H1 (cell line): ENCODE results near the gene BOLL.

Experiments used
- ASH2L ChIP-seq: fragments of 200-600, 300-600 bp; sonication (generic); IDR thresholded peaks from one replicate; pipeline ENCODE4 v1.7.1; 2017; ENCODE audit warnings: low read length
- CTCF ChIP-seq, 3 experiments: IDR thresholded peaks; 1 replicate in 2 of 3; 2 replicates in 1 of 3; pipeline versions ENCODE4 v1.5.1 to v1.6.1; 2011; ENCODE audit warnings: low read length in 3 of 3, mild to moderate bottlenecking in 3 of 3, inconsistent platforms in 2 of 3, low read depth in 1 of 3, moderate library complexity in 1 of 3; ENCODE audit not compliant: insufficient read depth in 1 of 3; ENCODE audit errors: control extremely low read depth in 1 of 3

GRCh38 chr2:197795277-197795676 lies 10.2 kb upstream of the BOLL start:
- no peak for TF ChIP-seq CTCF (IDR thresholded peaks at IDR 0.05; ENCODE audit: control extremely low read depth in 1 of 3, insufficient read depth in 1 of 3, low read depth in 1 of 3, low read length in 3 of 3)
- TF ChIP-seq ASH2L: no peak
